GM18499 (cell line): ENCODE measurements around the gene ZFAND2A.
"Not testable (repeated sequence)": the region's sequence is repeated elsewhere in the genome, so short reads cannot be mapped to it uniquely, and the experiment has no call there.

ENCODE experiments used
- ATAC-seq: cut with Tn5 transposase; IDR thresholded peaks from one replicate; pipeline ENCODE4 v1.9.1; 2021; ENCODE audit warnings: moderate number of reproducible peaks; ENCODE audit not compliant: insufficient read depth, unreplicated experiment

Gene ZFAND2A

DNA sequence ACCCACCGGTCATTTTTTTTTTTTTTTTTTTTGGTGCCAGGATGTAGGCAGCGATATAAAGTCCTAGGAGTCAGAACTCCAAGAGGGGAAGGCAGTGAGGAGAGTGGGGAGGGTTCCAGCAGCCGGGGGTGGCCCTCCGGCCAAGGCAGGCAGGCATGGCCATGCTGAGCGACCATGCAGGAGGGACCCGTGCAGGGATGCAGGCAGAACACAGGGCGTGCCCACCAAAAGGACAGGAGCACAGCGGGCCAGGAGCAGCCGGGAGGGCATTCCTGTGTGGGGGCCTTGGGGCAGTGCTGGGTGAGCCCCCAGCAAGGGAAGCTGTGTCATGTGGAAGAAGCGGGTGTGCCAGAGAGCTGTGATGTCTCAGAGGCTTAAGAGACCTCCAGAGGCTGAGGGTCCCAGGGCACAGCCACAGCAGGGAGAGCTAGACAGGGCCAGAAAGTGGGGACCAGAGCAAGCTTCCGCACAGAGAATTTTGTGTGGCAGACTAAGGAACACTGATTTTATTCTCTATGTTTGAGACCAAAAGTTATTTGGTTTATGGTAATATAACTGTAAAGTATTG, 5.7 kb downstream of the ZFAND2A start:
- no peak for ATAC-seq

DNA sequence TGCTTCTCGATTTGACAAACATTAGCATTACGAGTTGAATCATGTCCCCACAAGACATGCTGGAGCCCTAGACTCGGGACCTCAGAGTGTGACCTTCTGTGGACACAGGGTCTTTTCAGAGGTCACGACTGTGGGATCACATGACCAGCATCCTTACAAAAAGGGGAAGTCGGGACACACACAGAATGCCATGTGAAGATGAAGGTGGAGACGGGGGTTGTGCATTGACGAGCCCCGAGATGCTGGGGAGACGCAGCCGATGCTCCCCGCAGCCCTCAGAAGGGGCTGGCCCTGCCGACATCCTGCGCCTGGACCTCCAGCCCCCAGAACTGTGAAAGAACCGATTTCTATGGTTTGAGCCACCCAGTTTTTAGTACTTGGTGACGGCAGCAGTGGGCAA, 7.5 kb downstream of the ZFAND2A start:
- no peak for ATAC-seq

DNA sequence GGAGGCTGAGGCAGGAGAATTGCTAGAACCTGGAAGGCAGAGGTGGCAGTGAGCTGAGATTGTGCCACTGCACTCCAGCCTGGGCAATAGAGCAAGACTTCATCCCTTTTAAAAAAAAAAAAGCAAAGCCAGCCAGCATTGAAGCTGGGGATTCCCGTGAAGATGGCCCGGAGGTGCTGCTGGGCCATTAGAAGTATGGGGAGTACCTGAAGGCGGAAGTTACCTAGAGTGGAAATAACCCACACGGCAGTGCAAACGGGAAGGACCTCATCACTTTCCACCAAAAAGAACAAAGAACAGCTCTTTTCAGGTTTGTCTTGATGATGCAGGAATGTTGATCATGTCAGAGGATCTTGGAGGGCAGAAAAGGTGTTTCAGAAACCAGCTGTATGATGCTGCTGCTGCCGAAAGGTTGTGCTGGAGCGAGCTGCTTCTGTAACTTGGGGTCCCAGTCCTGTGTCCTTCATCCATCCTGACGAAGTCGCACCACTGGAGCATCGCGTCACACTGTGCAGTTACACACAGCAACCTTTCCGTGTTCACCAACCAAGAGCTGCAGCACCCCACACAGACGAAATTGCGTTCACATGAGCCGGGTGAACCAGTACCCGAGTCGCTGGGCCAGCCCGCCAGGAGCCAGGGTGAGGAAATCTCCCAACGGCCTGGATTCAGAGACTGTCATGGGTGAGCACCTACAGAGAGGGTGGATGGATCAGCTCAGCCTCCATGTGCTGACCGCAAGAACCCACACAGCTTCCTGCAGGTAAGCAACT, 8.2 kb downstream of the ZFAND2A start:
- no peak for ATAC-seq

DNA sequence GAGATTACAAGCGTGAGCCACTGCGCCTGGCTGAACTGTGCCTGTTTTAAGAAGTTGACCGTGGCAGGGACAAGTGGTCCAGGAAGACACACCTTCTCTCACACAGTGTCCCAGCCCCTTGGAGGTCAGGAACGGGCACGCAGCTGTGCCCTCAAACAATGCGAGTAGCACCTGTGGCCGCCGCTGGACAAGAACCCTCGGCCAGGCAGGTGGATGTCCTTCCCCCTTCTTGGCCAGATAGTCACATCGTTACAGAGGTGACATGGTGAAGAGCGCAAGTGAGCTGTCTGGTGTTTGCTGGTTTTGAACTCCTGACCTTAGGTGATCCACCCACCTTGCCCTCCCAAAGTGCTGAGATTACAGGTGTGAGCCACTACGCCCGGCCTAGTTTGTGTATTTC, 8.8 kb downstream of the ZFAND2A start:
- ATAC-seq, result no peak

- ATAC-seq, result no peak
Observed at GRCh38 chr7:1150400-1151002, 9.5 kb downstream of the ZFAND2A start.

DNA sequence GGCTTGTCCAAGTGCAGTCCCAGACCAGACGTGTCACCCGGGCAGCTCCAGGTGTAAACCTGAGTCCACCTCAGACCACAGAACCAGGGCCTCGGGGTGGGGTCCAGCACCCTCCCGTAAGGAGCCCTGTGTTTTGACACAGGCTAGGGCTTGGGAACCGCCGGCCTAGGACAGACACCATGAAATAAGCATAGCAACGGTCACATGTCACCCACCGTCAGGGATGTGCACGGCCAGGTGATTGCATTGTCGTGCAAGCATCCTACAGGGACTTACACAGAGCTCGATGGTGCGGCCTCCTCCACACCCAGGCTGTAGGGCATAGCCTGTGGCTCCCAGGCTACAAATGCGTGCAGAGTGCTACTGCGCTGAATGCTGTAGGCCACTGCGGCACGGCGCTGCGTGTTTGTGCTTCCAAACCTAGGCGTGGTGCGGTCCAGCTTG, 10.6 kb downstream of the ZFAND2A start:
- no peak for ATAC-seq

GRCh38 chr7:1147873-1148272, 12.1 kb downstream of the ZFAND2A start:
- not testable (repeated sequence) for ATAC-seq

DNA sequence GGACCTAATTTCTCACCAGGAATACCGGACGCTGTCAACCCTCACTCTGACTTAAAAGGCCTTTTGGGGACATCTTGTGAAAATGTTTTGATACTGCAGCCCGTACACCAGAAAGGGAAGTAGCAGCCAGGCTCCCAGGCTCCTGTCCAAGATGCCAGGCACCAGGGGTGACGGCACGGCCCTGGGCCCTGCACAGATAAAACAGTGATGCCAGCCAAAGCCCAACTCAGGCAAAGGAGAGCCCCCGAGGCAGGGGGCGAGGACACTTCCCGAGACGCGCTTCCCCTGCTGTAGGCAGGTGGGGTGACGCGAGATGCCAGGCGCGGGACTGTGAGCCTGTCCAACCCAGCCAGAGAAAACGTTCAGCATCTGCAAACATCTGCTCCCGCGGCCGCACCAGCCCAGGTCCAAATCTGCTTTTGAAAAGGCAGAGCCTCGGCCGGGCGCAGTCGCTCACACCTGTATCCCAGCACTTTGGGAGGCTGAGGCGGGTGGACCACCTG, 15.7 kb downstream of the ZFAND2A start:
- no peak for ATAC-seq

GRCh38 chr7:1143031-1143430, 17.0 kb downstream of the ZFAND2A start:
- not testable (repeated sequence) for ATAC-seq

DNA sequence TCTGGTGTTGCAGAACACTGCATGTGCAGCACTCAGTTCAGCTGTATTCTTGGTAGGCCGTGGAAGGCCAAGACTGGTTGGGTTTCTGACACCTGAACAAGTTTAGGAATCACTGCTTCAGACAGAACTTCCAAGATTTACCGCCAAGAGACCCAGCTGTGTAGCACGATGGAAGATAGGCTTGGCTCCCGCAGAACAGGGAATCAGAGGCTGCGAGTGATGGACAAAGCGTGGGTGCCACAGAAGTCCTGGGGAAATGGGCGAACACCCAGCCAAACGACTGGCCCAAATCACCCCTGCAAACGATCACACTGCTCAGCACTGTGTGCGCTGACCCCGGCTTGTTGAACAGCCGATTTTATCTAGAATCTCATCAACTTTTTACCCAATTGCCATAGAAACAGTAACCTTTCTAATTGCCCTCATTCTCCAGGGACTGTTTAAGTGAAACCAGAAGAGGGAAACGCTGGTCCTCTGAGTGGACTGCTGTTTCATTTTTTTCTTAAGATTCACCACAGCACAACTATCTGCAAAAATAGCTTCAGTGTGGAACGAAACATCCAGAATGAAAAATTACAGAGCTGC, 17.9 kb downstream of the ZFAND2A start:
- ATAC-seq, result no peak

- no peak for ATAC-seq
Observed at GRCh38 chr7:1141651-1142050, 18.3 kb downstream of the ZFAND2A start.

DNA sequence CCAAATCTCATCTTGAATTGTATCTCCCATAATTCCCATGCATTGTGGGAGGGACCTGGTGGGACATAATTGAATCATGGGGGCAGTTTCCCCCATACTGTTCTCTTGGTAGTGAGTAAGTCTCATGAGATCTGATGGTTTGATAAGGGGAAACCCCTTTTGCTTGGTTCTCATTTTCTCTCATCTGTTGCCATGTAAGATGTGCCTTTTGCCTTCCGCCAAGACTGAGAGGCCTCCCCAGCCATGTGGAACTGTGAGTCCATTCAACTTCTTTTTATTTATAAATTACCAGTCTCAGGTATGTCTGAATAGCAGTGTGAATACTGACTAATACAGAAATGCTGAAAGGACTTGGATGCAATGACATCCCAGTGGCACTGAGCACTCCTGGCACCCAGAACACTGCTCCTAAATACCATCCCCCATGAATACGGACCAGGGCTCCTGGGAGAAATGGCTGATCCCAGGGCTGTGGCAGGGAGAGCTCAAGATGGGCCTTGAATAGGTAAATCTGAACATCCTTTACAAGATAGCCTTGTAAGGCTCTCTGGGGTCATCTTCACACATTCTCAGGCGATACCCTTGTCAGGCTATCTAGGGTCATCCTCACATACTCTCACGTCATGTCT, 19.4 kb downstream of the ZFAND2A start:
- no peak for ATAC-seq

- ATAC-seq, result peak; percentile 23
Observed at GRCh38 chr7:1137517-1138167, 22.4 kb downstream of the ZFAND2A start.

GRCh38 chr7:1136841-1137516, 23.0 kb downstream of the ZFAND2A start:
- ATAC-seq, result no peak

- ATAC-seq, result no peak
Observed at GRCh38 chr7:1134951-1135350, 25.0 kb downstream of the ZFAND2A start.

GRCh38 chr7:1131471-1132265, 28.3 kb downstream of the ZFAND2A start:
- ATAC-seq, result no peak

- no peak for ATAC-seq
Observed at GRCh38 chr7:1130021-1130990, 29.7 kb downstream of the ZFAND2A start.

- ATAC-seq, result no peak
Observed at GRCh38 chr7:1129431-1129830, 30.6 kb downstream of the ZFAND2A start.
